Hematopoietic multipotent progenitor cell treated with erythropoietin and hydrocortisone succinate and interleukin-3 and kit ligand, for 17 days (in vitro differentiated cells): Measurements from ENCODE around the gene ARRB2.
A peak's percentile ranks its signal among the peaks of the same experiment; 100 is the strongest.
"Not testable (repeated sequence)": the region's sequence is repeated elsewhere in the genome, so short reads cannot be mapped to it uniquely, and the experiment has no call there.

Experiments
- DNase-seq: peaks from one replicate; pipeline ENCODE4 v3.0.0-alpha.2; 2015; ENCODE audit warnings: low spot score

Gene ARRB2

GRCh38 chr17:4701116-4701515, 9.3 kb upstream of the ARRB2 start:
- DNase-seq = no peak

- no peak for DNase-seq
These were observed 7.1 kb upstream of the ARRB2 start for GRCh38 chr17:4703330-4703691.

- DNase-seq = not testable (repeated sequence)
These were observed 5.9 kb upstream of the ARRB2 start for GRCh38 chr17:4704574-4704907.

- no peak for DNase-seq
These were observed 5.4 kb upstream of the ARRB2 start for GRCh38 chr17:4704991-4705390.

- DNase-seq = no peak
These were observed 4.3 kb upstream of the ARRB2 start for GRCh38 chr17:4706121-4706520.

- DNase-seq = peak; percentile 69
These were observed 2.0 kb upstream of the ARRB2 start for GRCh38 chr17:4708436-4708835.

GRCh38 chr17:4710693-4711634, 532 bp downstream of the ARRB2 start:
- DNase-seq = no peak

GRCh38 chr17:4711661-4712181, 1.3 kb downstream of the ARRB2 start:
- peak; percentile 57 for DNase-seq

GRCh38 chr17:4712526-4712925, 2.1 kb downstream of the ARRB2 start:
- peak; percentile 55 for DNase-seq

- DNase-seq = not testable (repeated sequence)
These were observed 4.1 kb downstream of the ARRB2 start for GRCh38 chr17:4714340-4715062.

GRCh38 chr17:4715063-4715744, 4.8 kb downstream of the ARRB2 start:
- DNase-seq = no peak

GRCh38 chr17:4716081-4716480, 5.6 kb downstream of the ARRB2 start:
- no peak for DNase-seq

- no peak for DNase-seq
These were observed 7.4 kb downstream of the ARRB2 start for GRCh38 chr17:4717791-4718190.

GRCh38 chr17:4718276-4718675, 7.8 kb downstream of the ARRB2 start:
- no peak for DNase-seq

- DNase-seq = peak; percentile 38
These were observed 8.7 kb downstream of the ARRB2 start for GRCh38 chr17:4719146-4719545.

GRCh38 chr17:4719684-4720221, 9.3 kb downstream of the ARRB2 start:
- peak; percentile 50 for DNase-seq

GRCh38 chr17:4720787-4721186, 10.4 kb downstream of the ARRB2 start:
- DNase-seq = peak; percentile 46

- DNase-seq = peak; percentile 94
These were observed 11.0 kb downstream of the ARRB2 start for GRCh38 chr17:4721203-4722135.

- DNase-seq = peak; percentile 36
These were observed 12.3 kb downstream of the ARRB2 start for GRCh38 chr17:4722678-4723240.

GRCh38 chr17:4724650-4725049, 14.2 kb downstream of the ARRB2 start:
- no peak for DNase-seq
